Measurements from ENCODE around the gene C1orf159.
A peak's percentile ranks its signal among the peaks of the same experiment; 100 is the strongest.
"Not testable (repeated sequence)": the region's sequence is repeated elsewhere in the genome, so short reads cannot be mapped to it uniquely, and the experiment has no call there.

The C1orf159 gene

DNA sequence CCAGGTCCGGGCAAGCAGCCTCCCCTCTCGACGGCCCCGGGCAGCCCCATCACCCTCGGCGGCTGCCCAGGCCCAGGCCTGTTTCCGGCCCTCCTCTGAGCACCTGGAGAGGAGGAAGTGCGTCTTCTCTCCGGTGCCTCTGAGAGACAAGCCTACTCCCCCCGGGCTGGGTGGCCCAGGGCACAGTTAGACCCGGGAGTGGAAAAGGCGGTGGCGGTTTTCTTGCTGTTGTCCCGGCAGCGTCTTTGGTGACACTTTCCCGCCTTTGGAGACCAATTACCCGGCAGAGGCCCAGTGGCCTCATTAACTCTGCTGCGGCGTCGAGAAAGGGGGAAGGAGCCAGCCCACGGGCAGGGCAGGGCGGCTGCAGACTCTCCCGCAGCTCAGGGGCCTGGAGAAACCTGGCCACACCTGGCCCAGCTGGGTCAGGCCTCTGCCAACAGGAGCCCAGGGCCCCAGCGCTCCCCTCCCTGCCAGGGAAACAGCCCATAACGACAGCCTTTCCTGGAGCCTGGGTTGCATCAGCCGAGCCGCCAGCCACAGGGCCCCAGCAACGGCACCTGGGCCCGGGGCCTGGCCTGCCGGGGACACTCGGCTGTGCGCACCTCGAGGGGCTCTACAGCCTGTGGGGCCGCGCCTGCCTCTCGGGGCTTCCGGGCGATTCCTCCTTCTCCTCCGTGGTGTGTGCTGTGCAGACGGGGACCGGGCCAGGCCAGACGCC lies 28.4 kb upstream of the C1orf159 start:
- peak overlapping the region; percentile 23 for H4K8ac ChIP-seq (ENCODE audit: low read length)
- H3K18ac ChIP-seq (ENCODE audit: low read depth in 1 of 2, low read length in 2 of 2) = no peak overlapping the region
- no peak overlapping the region for H3K23ac ChIP-seq (ENCODE audit: low read length in 2 of 2)
- H3K4me1 ChIP-seq (ENCODE audit: control insufficient read depth, insufficient read depth, low read depth, low read length) = peaks cover 16% of the 10 kb centered on the region
- no peak overlapping the region for H3K4ac ChIP-seq (ENCODE audit: low read depth in 1 of 2, low read length in 2 of 2)
- no peak overlapping the region for H2BK12ac ChIP-seq (ENCODE audit: low read length in 2 of 2)
- H3K27me3 ChIP-seq (ENCODE audit: control insufficient read depth in 1 of 2, insufficient read depth in 1 of 2, low read length in 2 of 2) = peaks cover 0 to 36% of the 10 kb centered on the region in 2 experiments
- peaks cover 0 to 32% of the 10 kb centered on the region in 2 experiments for H3K36me3 ChIP-seq (ENCODE audit: control insufficient read depth in 1 of 2, insufficient read depth in 2 of 2, low read depth in 1 of 2, low read length in 2 of 2)
- no peak overlapping the region for H3K4me3 ChIP-seq (ENCODE audit: insufficient read depth in 1 of 2, low read depth in 1 of 2, low read length in 2 of 2)
- no peak overlapping the region for H3K4me2 ChIP-seq (ENCODE audit: low read length, poor library complexity, severe bottlenecking)
- no peaks in the 10 kb centered on the region for H3K9me3 ChIP-seq (ENCODE audit: control insufficient read depth, low read length)
- H2AK5ac ChIP-seq (ENCODE audit: low read length, severe bottlenecking) = no peak overlapping the region
- no peak overlapping the region for H4K91ac ChIP-seq (ENCODE audit: low read length)
- H3K14ac ChIP-seq (ENCODE audit: low read length in 2 of 2) = no peak overlapping the region
- H2BK5ac ChIP-seq (ENCODE audit: low read depth, low read length, poor library complexity, severe bottlenecking) = peak overlapping the region; percentile 11
- H2AFZ ChIP-seq (ENCODE audit: low read depth, low read length) = no peak overlapping the region
- peaks cover 4% of the 10 kb centered on the region for H3K79me1 ChIP-seq (replicated peaks; ENCODE audit: low read length, poor library complexity, severe bottlenecking)
- no peak overlapping the region for H2BK15ac ChIP-seq (ENCODE audit: low read depth, poor library complexity, severe bottlenecking)
- no peak overlapping the region for H3K9ac ChIP-seq (ENCODE audit: low read length)
- DNase-seq = no peak
- no peak overlapping the region for H3K27ac ChIP-seq (ENCODE audit: low read length, poor library complexity, severe bottlenecking)
- WGBS = 71% methylated on average over 42 of the region's 42 CpGs
- H2BK120ac ChIP-seq (ENCODE audit: low read depth, low read length) = no peak overlapping the region

DNA sequence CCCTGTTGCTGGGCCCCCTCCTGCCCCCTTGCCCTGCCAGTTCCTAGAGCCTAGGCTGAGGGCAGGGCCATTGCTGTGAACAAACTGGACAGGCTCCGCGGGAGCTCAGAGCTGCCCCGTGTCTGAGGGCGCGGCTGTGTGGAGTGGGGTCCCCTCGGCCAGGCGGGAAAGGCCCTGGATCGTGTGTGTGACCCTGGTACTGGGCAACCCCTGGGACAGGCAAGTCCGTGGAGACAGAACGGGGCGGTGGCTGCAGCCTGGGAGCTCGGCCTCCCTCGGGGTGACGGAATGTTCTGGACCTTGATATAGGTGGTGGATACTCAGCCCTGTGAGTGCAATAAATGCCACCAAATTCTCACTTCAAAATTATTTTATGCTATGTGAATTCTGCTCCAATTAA lies 27.7 kb upstream of the C1orf159 start:
- Histone ChIP-seq H4K91ac (ENCODE audit: low read length) (no peak overlapping the region), H3K27ac (ENCODE audit: low read length, poor library complexity, severe bottlenecking) (no peak overlapping the region), H2AK5ac (ENCODE audit: low read length, severe bottlenecking) (no peak overlapping the region)

DNA sequence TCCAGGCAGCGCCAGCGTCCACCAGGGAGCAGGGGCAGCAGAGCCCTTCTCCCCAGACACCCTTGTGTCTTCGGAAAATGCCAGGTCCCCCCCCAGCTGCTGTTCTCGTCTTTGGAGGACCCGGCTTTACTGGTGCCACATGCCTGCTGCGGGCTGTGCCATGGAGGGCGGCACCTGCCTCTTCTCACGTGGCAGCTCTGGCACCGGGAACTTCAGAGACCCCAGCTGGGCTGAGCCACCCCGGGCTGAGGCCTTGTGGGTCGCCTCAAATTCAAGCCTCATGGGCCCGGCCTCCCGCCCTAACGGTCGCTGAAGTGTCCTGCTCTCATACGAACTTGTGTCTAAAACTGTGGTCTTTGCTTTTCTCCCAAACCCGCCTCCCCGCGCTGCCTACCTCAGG lies 27.0 kb upstream of the C1orf159 start:
- Histone ChIP-seq H3K4ac (ENCODE audit: low read depth in 1 of 2, low read length in 2 of 2) (no peak overlapping the region), H3K9ac (ENCODE audit: low read length) (no peak overlapping the region), H3K27me3 (ENCODE audit: control insufficient read depth in 1 of 2, insufficient read depth in 1 of 2, low read length in 2 of 2) (peaks cover under 1 to 37% of the 10 kb centered on the region in 2 experiments), H2BK5ac (ENCODE audit: low read depth, low read length, poor library complexity, severe bottlenecking) (no peak overlapping the region), H3K18ac (ENCODE audit: low read depth in 1 of 2, low read length in 2 of 2) (no peak overlapping the region), H2BK120ac (ENCODE audit: low read depth, low read length) (no peak overlapping the region), H3K4me3 (ENCODE audit: insufficient read depth in 1 of 2, low read depth in 1 of 2, low read length in 2 of 2) (no peak overlapping the region), H3K27ac (ENCODE audit: low read length, poor library complexity, severe bottlenecking) (no peak overlapping the region), H3K36me3 (ENCODE audit: control insufficient read depth in 1 of 2, insufficient read depth in 2 of 2, low read depth in 1 of 2, low read length in 2 of 2) (peaks cover 0 to 24% of the 10 kb centered on the region in 2 experiments), H3K4me1 (ENCODE audit: control insufficient read depth, insufficient read depth, low read depth, low read length) (peaks cover 16% of the 10 kb centered on the region), H4K91ac (ENCODE audit: low read length) (no peak overlapping the region), H3K4me2 (ENCODE audit: low read length, poor library complexity, severe bottlenecking) (no peak overlapping the region), H2AFZ (ENCODE audit: low read depth, low read length) (no peak overlapping the region), H3K9me3 (ENCODE audit: control insufficient read depth, low read length) (no peaks in the 10 kb centered on the region), H2BK15ac (ENCODE audit: low read depth, poor library complexity, severe bottlenecking) (peak overlapping the region; percentile 57), H3K14ac (ENCODE audit: low read length in 2 of 2) (no peak overlapping the region), H4K8ac (ENCODE audit: low read length) (no peak overlapping the region), H3K23ac (ENCODE audit: low read length in 2 of 2) (no peak overlapping the region), H2BK12ac (ENCODE audit: low read length in 2 of 2) (no peak overlapping the region), H3K79me1 (replicated peaks; ENCODE audit: low read length, poor library complexity, severe bottlenecking) (peaks cover 4% of the 10 kb centered on the region), H2AK5ac (ENCODE audit: low read length, severe bottlenecking) (no peak overlapping the region)
- 89% methylated on average over 19 of the region's 19 CpGs for WGBS
- no peak for DNase-seq

More for the DNA sequence above, 27.7 kb upstream of the C1orf159 start:
- no peak overlapping the region for H3K4me3 ChIP-seq (ENCODE audit: insufficient read depth in 1 of 2, low read depth in 1 of 2, low read length in 2 of 2)
- H2BK120ac ChIP-seq (ENCODE audit: low read depth, low read length) = no peak overlapping the region
- H3K23ac ChIP-seq (ENCODE audit: low read length in 2 of 2) = no peak overlapping the region
- H3K14ac ChIP-seq (ENCODE audit: low read length in 2 of 2) = no peak overlapping the region
- WGBS = 89% methylated on average over 12 of the region's 14 CpGs
- peaks cover 0 to 29% of the 10 kb centered on the region in 2 experiments for H3K36me3 ChIP-seq (ENCODE audit: control insufficient read depth in 1 of 2, insufficient read depth in 2 of 2, low read depth in 1 of 2, low read length in 2 of 2)
- no peak overlapping the region for H2AFZ ChIP-seq (ENCODE audit: low read depth, low read length)
- H2BK12ac ChIP-seq (ENCODE audit: low read length in 2 of 2) = no peak overlapping the region
- H3K4ac ChIP-seq (ENCODE audit: low read depth in 1 of 2, low read length in 2 of 2) = no peak overlapping the region
- H3K4me2 ChIP-seq (ENCODE audit: low read length, poor library complexity, severe bottlenecking) = no peak overlapping the region
- no peak overlapping the region for H2BK5ac ChIP-seq (ENCODE audit: low read depth, low read length, poor library complexity, severe bottlenecking)
- H4K8ac ChIP-seq (ENCODE audit: low read length) = no peak overlapping the region
- H3K18ac ChIP-seq (ENCODE audit: low read depth in 1 of 2, low read length in 2 of 2) = no peak overlapping the region
- peaks cover 4% of the 10 kb centered on the region for H3K79me1 ChIP-seq (replicated peaks; ENCODE audit: low read length, poor library complexity, severe bottlenecking)
- H3K9ac ChIP-seq (ENCODE audit: low read length) = no peak overlapping the region
- no peak overlapping the region for H2BK15ac ChIP-seq (ENCODE audit: low read depth, poor library complexity, severe bottlenecking)
- no peak for DNase-seq
- H3K4me1 ChIP-seq (ENCODE audit: control insufficient read depth, insufficient read depth, low read depth, low read length) = peaks cover 16% of the 10 kb centered on the region
- peaks cover 0 to 39% of the 10 kb centered on the region in 2 experiments for H3K27me3 ChIP-seq (ENCODE audit: control insufficient read depth in 1 of 2, insufficient read depth in 1 of 2, low read length in 2 of 2)
- H3K9me3 ChIP-seq (ENCODE audit: control insufficient read depth, low read length) = no peaks in the 10 kb centered on the region

DNA sequence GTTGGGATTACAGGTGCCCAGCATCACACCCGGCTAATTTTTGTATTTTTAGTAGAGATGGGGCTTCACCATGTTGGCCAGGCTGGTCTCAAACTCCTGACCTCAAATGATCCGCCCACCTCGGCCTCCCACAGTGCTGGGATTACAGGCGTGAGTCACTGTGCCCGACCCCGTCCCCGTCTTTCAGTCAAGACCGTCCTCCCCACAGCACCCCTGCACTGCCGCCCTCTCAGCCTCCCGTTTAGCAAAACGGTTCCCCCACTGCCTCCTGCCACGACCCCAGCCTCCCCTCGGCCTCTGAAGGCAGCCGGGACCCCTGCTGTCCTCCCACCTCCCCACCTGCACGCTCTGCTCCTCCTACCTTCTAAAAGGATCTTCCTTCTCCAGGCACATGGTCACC lies 26.5 kb upstream of the C1orf159 start:
- not testable (repeated sequence) for H4K8ac ChIP-seq (ENCODE audit: low read length); DNase-seq; H3K27ac ChIP-seq (ENCODE audit: low read length, poor library complexity, severe bottlenecking); H2BK120ac ChIP-seq (ENCODE audit: low read depth, low read length); H3K9me3 ChIP-seq (ENCODE audit: control insufficient read depth, low read length); H2AK5ac ChIP-seq (ENCODE audit: low read length, severe bottlenecking); H3K18ac ChIP-seq (ENCODE audit: low read depth in 1 of 2, low read length in 2 of 2); H2BK5ac ChIP-seq (ENCODE audit: low read depth, low read length, poor library complexity, severe bottlenecking); H3K79me1 ChIP-seq (replicated peaks; ENCODE audit: low read length, poor library complexity, severe bottlenecking); H2AFZ ChIP-seq (ENCODE audit: low read depth, low read length); H3K14ac ChIP-seq (ENCODE audit: low read length in 2 of 2); H2BK15ac ChIP-seq (ENCODE audit: low read depth, poor library complexity, severe bottlenecking); H3K4me3 ChIP-seq (ENCODE audit: insufficient read depth in 1 of 2, low read depth in 1 of 2, low read length in 2 of 2); H4K91ac ChIP-seq (ENCODE audit: low read length); H3K9ac ChIP-seq (ENCODE audit: low read length); H2BK12ac ChIP-seq (ENCODE audit: low read length in 2 of 2); H3K23ac ChIP-seq (ENCODE audit: low read length in 2 of 2); H3K4ac ChIP-seq (ENCODE audit: low read depth in 1 of 2, low read length in 2 of 2); H3K4me2 ChIP-seq (ENCODE audit: low read length, poor library complexity, severe bottlenecking)
- Histone ChIP-seq H3K27me3 (ENCODE audit: control insufficient read depth in 1 of 2, insufficient read depth in 1 of 2, low read length in 2 of 2) (peaks cover 3 to 40% of the 10 kb centered on the region in 2 experiments), H3K4me1 (ENCODE audit: control insufficient read depth, insufficient read depth, low read depth, low read length) (peaks cover 17% of the 10 kb centered on the region), H3K36me3 (ENCODE audit: control insufficient read depth in 1 of 2, insufficient read depth in 2 of 2, low read depth in 1 of 2, low read length in 2 of 2) (peaks cover 0 to 24% of the 10 kb centered on the region in 2 experiments)
- 55% methylated on average over 15 of the region's 15 CpGs for WGBS
